ENCODE data around the gene SORCS2. TPM values are rescaled to one million over a fixed set of nuclear protein-coding genes. Genes with fewer than 3 reads are reported as not detected.

The SORCS2 gene
- total and polyA plus RNA-seq, 2 of the 4 experiments (the other 2 are of a cell fraction), result 0.36 to 0.62 TPM

GRCh38 chr4:7546809-7547367 lies 354.6 kb downstream of the SORCS2 start:
- Histone ChIP-seq H3K23ac (ENCODE audit: low read depth, low read length) (no peak overlapping the region), H3K4ac (ENCODE audit: low read depth, low read length) (no peak overlapping the region), H3K14ac (replicated peaks; ENCODE audit: low read depth, low read length) (no peak overlapping the region), H2BK5ac (ENCODE audit: low read depth, low read length, poor library complexity, severe bottlenecking) (no peak overlapping the region), H4K8ac (ENCODE audit: low read depth in 2 of 2, low read length in 2 of 2) (no peak overlapping the region), H3K27ac (ENCODE audit: insufficient read depth, low read length) (no peak overlapping the region), H2BK20ac (ENCODE audit: low read depth, low read length) (no peak overlapping the region), H3K18ac (ENCODE audit: low read depth, low read length) (no peak overlapping the region), H2AK9ac (replicated peaks; ENCODE audit: low read depth, low read length, poor library complexity) (no peak overlapping the region), H3K4me2 (ENCODE audit: low read depth, low read length) (no peak overlapping the region), H3K4me1 (ENCODE audit: control insufficient read depth, insufficient read depth, low read length) (no peaks in the 10 kb centered on the region), H4K5ac (ENCODE audit: low read depth, low read length) (no peak overlapping the region), H4K91ac (ENCODE audit: insufficient read depth, low read depth, low read length) (no peak overlapping the region), H3K4me3 (ENCODE audit: insufficient read depth, low read depth, low read length) (no peak overlapping the region), H4K20me1 (ENCODE audit: insufficient read depth, low read length) (no peaks in the 10 kb centered on the region), H2BK120ac (ENCODE audit: low read depth, low read length) (no peak overlapping the region), H3K9me1 (ENCODE audit: insufficient read depth, low read length) (no peaks in the 10 kb centered on the region), H3K9ac (ENCODE audit: low read depth, low read length) (no peak overlapping the region), H3K56ac (ENCODE audit: extremely low read depth, insufficient read depth, low read length) (no peak overlapping the region), H3K79me1 (ENCODE audit: low read depth in 1 of 2, low read length in 2 of 2) (no peaks in the 10 kb centered on the region), H3K36me3 (ENCODE audit: control insufficient read depth, insufficient read depth, low read length) (no peaks in the 10 kb centered on the region), H2BK15ac (ENCODE audit: low read depth, low read length) (no peak overlapping the region), H3K9me3 (ENCODE audit: control insufficient read depth, insufficient read depth, low read length) (no peaks in the 10 kb centered on the region; the same call in none of the 2 replicates), H2AK5ac (ENCODE audit: low read depth, low read length) (no peak overlapping the region), H3K27me3 (ENCODE audit: control insufficient read depth, insufficient read depth, low read length) (peaks cover 8% of the 10 kb centered on the region), H2AFZ (replicated peaks; ENCODE audit: low read length, poor library complexity) (peak overlapping the region; percentile 41)
- 38% methylated on average over 3 of the region's 4 CpGs; no CpG with 5 or more reads in 1 of the 2 experiments for WGBS, 2 experiments (ENCODE audit: extremely low coverage in 2 of 2, insufficient read length in 1 of 2)
- ATAC-seq (ENCODE audit: low read depth), result peak; percentile 71
- dilution Hi-C loops (cut with HindIII; ENCODE audit: low sequenced_read_pairs, unreplicated experiment) (no loop called here), in situ Hi-C loops (cut with MboI; ENCODE audit: low sequenced_read_pairs) (no loop called here), intact Hi-C loops (cut with micrococcal nuclease) (no loop called here)
- TF ChIP-seq USF2 (IDR thresholded peaks at IDR 0.05; ENCODE audit: low read depth, low read length) (no peak), SMC3 (IDR thresholded peaks at IDR 0.05; ENCODE audit: low read depth, low read length) (no peak), CHD1 (IDR thresholded peaks at IDR 0.05; ENCODE audit: low read depth, low read length) (no peak), MAZ (IDR thresholded peaks at IDR 0.05; ENCODE audit: borderline replicate concordance, low read depth, low read length) (no peak), FOS (IDR thresholded peaks at IDR 0.05; ENCODE audit: low read depth, low read length) (no peak), RCOR1 (IDR thresholded peaks at IDR 0.05; ENCODE audit: insufficient replicate concordance, low read length) (no peak), ELK1 (IDR thresholded peaks at IDR 0.05; ENCODE audit: borderline replicate concordance, low read depth, low read length) (no peak), MXI1 (IDR thresholded peaks at IDR 0.05; ENCODE audit: borderline replicate concordance, low read depth, low read length) (no peak)
- BruUV-seq (replicated peaks), result no TSS peak
- POLR2A ChIA-PET (ENCODE audit: unreplicated experiment), result no interaction called here
- peak; percentile 67 for DNase-seq
- CTCF ChIA-PET, result no interaction called here
